Glutamatergic neuron (in vitro differentiated cells): ENCODE data around the gene SNRPB2. TPM values are rescaled to one million over a fixed set of nuclear protein-coding genes. Genes with fewer than 3 reads are reported as not detected.

Experiments
- DNase-seq: peaks from one replicate; pipeline ENCODE4 v3.0.0; 2022
- H3K27ac Mint-ChIP-seq: one replicate; pipeline ENCODE4 v1.8.0; 2020; ENCODE audit warnings: mild to moderate bottlenecking, mixed read lengths, inconsistent platforms; ENCODE audit not compliant: unreplicated experiment
- H3K27me3 Mint-ChIP-seq: one replicate; pipeline ENCODE4 v1.8.0; 2020; ENCODE audit warnings: mild to moderate bottlenecking, moderate library complexity, mixed read lengths, inconsistent platforms; ENCODE audit not compliant: unreplicated experiment
- H3K36me3 Mint-ChIP-seq: one replicate; pipeline ENCODE4 v1.8.0; 2020; ENCODE audit warnings: mild to moderate bottlenecking, mixed read lengths, inconsistent platforms; ENCODE audit not compliant: unreplicated experiment
- H3K4me1 Mint-ChIP-seq: one replicate; pipeline ENCODE4 v1.8.0; 2020; ENCODE audit warnings: mild to moderate bottlenecking, low read depth, mixed read lengths, inconsistent platforms; ENCODE audit not compliant: unreplicated experiment
- H3K4me3 Mint-ChIP-seq: one replicate; pipeline ENCODE4 v1.8.0; 2020; ENCODE audit warnings: mild to moderate bottlenecking, mixed read lengths, inconsistent platforms; ENCODE audit not compliant: unreplicated experiment
- H3K9me3 Mint-ChIP-seq: one replicate; pipeline ENCODE4 v1.8.0; 2020; ENCODE audit warnings: mild to moderate bottlenecking, moderate library complexity, mixed read lengths, inconsistent platforms; ENCODE audit not compliant: unreplicated experiment
- total RNA-seq: library from RNA; stranded (reverse); fragmentation: NEBNext Ultra II Directional; extraction: Animal tissue kit (Norgen Biotek cat#: 25700); gene quantifications from one replicate; pipeline ENCODE4 v1.2.1, GENCODE V29; 2021; ENCODE audit not compliant: unreplicated experiment
- TF ChIP-seq, protein P1 (sequence below): fragments of 200-600 bp; sonication (generic); IDR thresholded peaks from one replicate; pipeline ENCODE4 v1.5.0; 2021; ENCODE audit not compliant: partially characterized antibody, unreplicated experiment

Gene SNRPB2
- total RNA-seq, 1 donor from 2014 or later: 81.3 TPM

GRCh38 chr20:16744178-16744807, 14.5 kb downstream of the SNRPB2 start:
- no peaks in the 10 kb centered on the region for H3K9me3 Mint-ChIP-seq
- TF ChIP-seq, protein P1, sequence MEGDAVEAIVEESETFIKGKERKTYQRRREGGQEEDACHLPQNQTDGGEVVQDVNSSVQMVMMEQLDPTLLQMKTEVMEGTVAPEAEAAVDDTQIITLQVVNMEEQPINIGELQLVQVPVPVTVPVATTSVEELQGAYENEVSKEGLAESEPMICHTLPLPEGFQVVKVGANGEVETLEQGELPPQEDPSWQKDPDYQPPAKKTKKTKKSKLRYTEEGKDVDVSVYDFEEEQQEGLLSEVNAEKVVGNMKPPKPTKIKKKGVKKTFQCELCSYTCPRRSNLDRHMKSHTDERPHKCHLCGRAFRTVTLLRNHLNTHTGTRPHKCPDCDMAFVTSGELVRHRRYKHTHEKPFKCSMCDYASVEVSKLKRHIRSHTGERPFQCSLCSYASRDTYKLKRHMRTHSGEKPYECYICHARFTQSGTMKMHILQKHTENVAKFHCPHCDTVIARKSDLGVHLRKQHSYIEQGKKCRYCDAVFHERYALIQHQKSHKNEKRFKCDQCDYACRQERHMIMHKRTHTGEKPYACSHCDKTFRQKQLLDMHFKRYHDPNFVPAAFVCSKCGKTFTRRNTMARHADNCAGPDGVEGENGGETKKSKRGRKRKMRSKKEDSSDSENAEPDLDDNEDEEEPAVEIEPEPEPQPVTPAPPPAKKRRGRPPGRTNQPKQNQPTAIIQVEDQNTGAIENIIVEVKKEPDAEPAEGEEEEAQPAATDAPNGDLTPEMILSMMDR: no peak
- H3K4me3 Mint-ChIP-seq: no peak overlapping the region
- H3K27me3 Mint-ChIP-seq: no peaks in the 10 kb centered on the region
- H3K27ac Mint-ChIP-seq: no peak overlapping the region
- H3K4me1 Mint-ChIP-seq: no peaks in the 10 kb centered on the region
- no peaks in the 10 kb centered on the region for H3K36me3 Mint-ChIP-seq
- no peak for DNase-seq

GRCh38 chr20:16745204-16745603, 15.4 kb downstream of the SNRPB2 start:
- Mint-ChIP-seq H3K36me3 (no peaks in the 10 kb centered on the region), H3K4me3 (no peak overlapping the region), H3K27ac (no peak overlapping the region), H3K27me3 (no peaks in the 10 kb centered on the region), H3K9me3 (no peaks in the 10 kb centered on the region), H3K4me1 (no peaks in the 10 kb centered on the region)
- no peak for DNase-seq
- TF ChIP-seq, protein P1: no peak

DNA sequence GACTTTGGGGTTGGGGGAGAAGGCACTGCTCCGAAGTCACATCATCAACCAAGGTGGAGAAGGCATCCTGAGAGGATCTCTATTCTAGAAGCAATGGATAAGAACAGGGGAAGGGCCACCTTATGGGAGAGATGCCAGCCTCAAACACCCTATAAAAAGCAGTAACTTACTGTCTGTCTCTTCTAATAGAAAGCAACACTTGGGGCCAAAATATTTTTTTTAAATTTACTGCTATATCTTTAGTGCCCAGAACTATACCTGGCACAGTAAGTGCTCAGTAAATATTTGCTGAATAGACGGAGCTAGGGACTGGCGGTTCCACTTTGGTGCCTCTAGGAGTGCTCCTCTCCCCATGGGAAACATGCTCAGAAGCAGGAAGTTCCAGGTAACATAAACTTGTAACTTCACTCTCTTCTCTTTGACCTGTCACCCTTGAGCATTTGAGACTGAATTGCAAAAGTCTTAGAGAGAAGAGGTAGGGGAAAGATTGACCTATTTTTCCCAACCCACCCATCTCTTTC, 17.5 kb downstream of the SNRPB2 start:
- Mint-ChIP-seq H3K36me3 (no peaks in the 10 kb centered on the region), H3K4me1 (no peaks in the 10 kb centered on the region), H3K27ac (no peak overlapping the region), H3K27me3 (no peaks in the 10 kb centered on the region), H3K4me3 (no peak overlapping the region), H3K9me3 (no peaks in the 10 kb centered on the region)
- TF ChIP-seq, protein P1: no peak
- DNase-seq: no peak

DNA sequence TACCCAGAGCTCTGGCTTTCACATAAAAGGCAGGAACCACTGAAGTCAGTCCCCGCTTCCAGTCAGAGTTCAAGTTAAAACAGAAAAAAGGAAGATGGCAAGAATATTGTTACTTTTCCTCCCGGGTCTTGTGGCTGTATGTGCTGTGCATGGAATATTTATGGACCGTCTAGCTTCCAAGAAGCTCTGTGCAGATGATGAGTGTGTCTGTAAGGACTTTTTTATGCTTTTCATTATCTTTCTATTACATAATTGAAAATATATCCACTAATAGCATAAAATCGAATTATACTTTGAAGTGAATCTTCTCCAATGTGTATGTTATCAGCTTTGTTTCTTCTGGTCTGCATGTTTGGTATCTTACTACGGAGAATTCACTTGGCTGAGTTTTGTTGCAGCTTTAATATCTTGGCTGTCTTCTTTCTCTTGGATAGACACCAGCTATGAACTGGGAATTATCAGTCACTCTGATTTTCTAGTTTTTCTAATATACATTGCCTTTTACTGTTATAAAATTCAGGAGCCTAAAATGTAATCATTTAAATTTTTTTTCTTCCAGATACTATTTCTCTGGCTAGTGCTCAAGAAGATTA, 18.6 kb downstream of the SNRPB2 start, which contains the start of gene OTOR:
OTOR (plus strand) TSS at position 51 of the 593 bp plus-strand sequence; CDS start at position 95, 44 bp downstream.
- TF ChIP-seq, protein P1: no peak
- Mint-ChIP-seq H3K4me1 (no peaks in the 10 kb centered on the region), H3K4me3 (no peak within 1 kb of the TSS), H3K27me3 (no peaks in the 10 kb centered on the region), H3K36me3 (no peaks in the 10 kb centered on the region), H3K27ac (no peak within 1 kb of the TSS), H3K9me3 (no peaks in the 10 kb centered on the region)
- DNase-seq: no peak

DNA sequence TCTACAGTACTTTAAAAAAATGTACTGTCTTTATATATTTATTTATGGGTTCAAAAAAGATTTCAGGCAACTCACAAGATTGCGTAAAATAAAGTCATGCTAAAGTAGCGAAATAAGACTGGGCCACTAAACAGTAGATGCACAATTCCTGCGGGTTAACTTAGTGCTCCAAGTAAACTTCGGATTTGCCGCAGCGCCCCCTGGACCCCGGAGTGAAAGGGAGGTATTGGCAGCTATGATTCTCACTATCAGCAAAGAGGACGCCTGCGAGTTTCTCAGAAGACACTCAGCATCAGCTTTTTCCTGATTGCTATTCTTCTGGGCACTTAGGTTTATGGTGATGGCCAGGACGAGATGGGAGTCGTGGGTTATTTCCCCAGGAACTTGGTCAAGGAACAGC, 19.7 kb downstream of the SNRPB2 start:
- Mint-ChIP-seq H3K9me3 (no peaks in the 10 kb centered on the region), H3K36me3 (no peaks in the 10 kb centered on the region), H3K4me3 (no peak overlapping the region), H3K27ac (no peak overlapping the region), H3K4me1 (no peaks in the 10 kb centered on the region), H3K27me3 (no peaks in the 10 kb centered on the region)
- TF ChIP-seq, protein P1: peak; percentile 20
- DNase-seq: peak; percentile 56
